AML-193 (cell line): ENCODE measurements around the gene PLIN5.

Experiments
- DNase-seq, 2 experiments: peaks; one replicate each; lab custom pipeline; 2025; lab: John Stamatoyannopoulos, UW

PLIN5 gene

GRCh38 chr19:4568886-4569285 is 33.9 kb upstream of the PLIN5 start:
- peak; percentile 59 to 62 for DNase-seq

GRCh38 chr19:4567584-4568071 is 32.6 kb upstream of the PLIN5 start:
- peak in 1 of 2 experiments; percentile 21 for DNase-seq

GRCh38 chr19:4566402-4567051 is 31.5 kb upstream of the PLIN5 start:
- no peak for DNase-seq

- peak; percentile 55 to 69 for DNase-seq
Observed at GRCh38 chr19:4563562-4563961, 28.5 kb upstream of the PLIN5 start.

- DNase-seq = peak; percentile 37 to 52
Observed at GRCh38 chr19:4562085-4562484, 27.1 kb upstream of the PLIN5 start.

GRCh38 chr19:4559569-4559968 is 24.5 kb upstream of the PLIN5 start, which contains the start of gene SEMA6B:
Gene SEMA6B, minus strand, starts transcription at chr19:4559684. Its CDS starts 1,227 bp downstream, at chr19:4558457.
- DNase-seq = no peak

- no peak for DNase-seq
Observed at GRCh38 chr19:4557971-4558941, 23.2 kb upstream of the PLIN5 start.

GRCh38 chr19:4557144-4557970 is 22.3 kb upstream of the PLIN5 start:
- DNase-seq = no peak

- DNase-seq = no peak
Observed at GRCh38 chr19:4556597-4557127, 21.6 kb upstream of the PLIN5 start.

GRCh38 chr19:4555657-4556561 is 20.9 kb upstream of the PLIN5 start:
- DNase-seq = no peak

GRCh38 chr19:4554717-4555116 is 19.7 kb upstream of the PLIN5 start:
- DNase-seq = no peak

GRCh38 chr19:4553775-4554174 is 18.8 kb upstream of the PLIN5 start:
- no peak for DNase-seq

- no peak for DNase-seq
Observed at GRCh38 chr19:4553092-4553695, 18.2 kb upstream of the PLIN5 start.

- no peak for DNase-seq
Observed at GRCh38 chr19:4552525-4552819, 17.4 kb upstream of the PLIN5 start.

- DNase-seq = no peak
Observed at GRCh38 chr19:4550479-4551050, 15.5 kb upstream of the PLIN5 start.

GRCh38 chr19:4550018-4550417 is 15.0 kb upstream of the PLIN5 start:
- no peak for DNase-seq

- DNase-seq = no peak
Observed at GRCh38 chr19:4548238-4548584, 13.2 kb upstream of the PLIN5 start.

GRCh38 chr19:4547303-4548237 is 12.5 kb upstream of the PLIN5 start:
- DNase-seq = no peak
